ENCODE measurements around the gene PLPP6.

DNA sequence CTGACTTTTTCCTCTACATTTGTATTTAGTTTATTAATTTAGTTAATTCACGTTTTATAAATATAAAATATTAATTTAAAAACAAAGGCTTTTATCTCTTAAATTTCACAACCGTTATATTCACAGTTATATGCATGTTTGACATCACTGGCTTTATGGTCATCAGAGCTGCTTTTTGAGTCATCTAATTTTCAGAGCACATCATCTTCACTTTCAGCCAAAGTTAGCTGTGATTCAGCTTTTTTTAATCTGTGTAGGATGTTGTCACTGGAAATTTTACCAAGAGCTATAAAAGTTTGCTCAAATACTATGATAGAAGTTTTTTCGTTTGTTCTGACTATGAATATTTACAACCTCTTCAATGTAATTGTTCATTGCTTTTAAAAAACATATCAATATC, 29.7 kb downstream of the PLPP6 start:
- no peak for TF ChIP-seq CTCF (conservative IDR thresholded peaks at IDR 0.05; ENCODE audit: low read depth, low read length)
- no peak for TF ChIP-seq EZH2 (IDR thresholded peaks at IDR 0.05; ENCODE audit: borderline replicate concordance, low read depth, low read length, poor library complexity, severe bottlenecking)
